Head of caudate nucleus (tissue), 42 donors: Measurements from ENCODE around the gene ST3GAL5.

Experiments
- DNase-seq, 42 donors: peaks; one replicate each; pipeline versions ENCODE4 v3.0.0 to v3.0.0-alpha.2; 2020 to 2021; ENCODE audit warnings: mixed read lengths in 7 of 42
- intact Hi-C: fragments of 100-400 bp; cut with DNase I; formaldehyde crosslinking; loops from one replicate; pipeline ENCODE4 v1.15.0; 2022

Gene ST3GAL5

DNA sequence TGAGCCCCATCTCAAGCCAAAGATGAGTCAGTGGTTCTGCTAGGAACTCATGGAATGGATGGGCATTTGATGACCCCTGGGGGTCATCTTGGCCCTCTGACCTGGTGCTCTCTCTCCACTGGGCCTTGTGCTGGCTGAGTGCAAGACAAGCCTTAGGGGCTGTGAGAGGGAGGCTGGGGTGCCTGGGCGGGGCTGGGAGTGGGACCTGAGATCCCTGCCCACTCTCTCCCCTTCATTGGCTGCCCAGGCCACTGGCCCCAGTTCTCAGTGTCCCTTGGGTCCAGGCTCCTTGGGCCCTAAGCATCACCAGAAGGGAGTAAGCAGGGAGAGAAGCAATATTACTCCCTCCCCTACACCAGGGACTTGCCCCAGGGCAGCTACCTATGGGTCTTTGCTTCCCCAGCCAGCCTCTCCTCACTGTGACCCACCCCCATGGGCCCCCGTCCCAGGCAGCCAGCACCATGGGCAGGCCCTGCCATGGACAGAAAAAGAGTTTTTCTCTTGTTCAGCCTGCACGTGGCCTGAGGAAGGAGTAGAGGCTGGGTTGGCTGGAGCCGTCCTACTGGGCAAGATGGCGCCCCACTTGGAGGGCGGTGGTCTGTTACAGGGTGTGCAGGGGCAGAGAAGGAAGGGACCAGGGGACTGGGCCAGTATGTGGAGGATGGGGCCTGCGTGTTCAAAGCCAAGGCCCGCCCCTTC, 101.4 kb downstream of the ST3GAL5 start:
- intact Hi-C loops, result no loop called here
- DNase-seq, result peak in 1 of 42 donors; percentile 14
